Non-pigmented ciliary epithelial cell (primary cell): ENCODE measurements around the gene ABI1.

ENCODE experiments used
- DNase-seq: peaks from one replicate; pipeline ENCODE4 v3.0.0-alpha.2; 2010; ENCODE audit warnings: low read depth

Gene ABI1

GRCh38 chr10:26854524-26854923 is 6.2 kb downstream of the ABI1 start:
- no peak for DNase-seq

DNA sequence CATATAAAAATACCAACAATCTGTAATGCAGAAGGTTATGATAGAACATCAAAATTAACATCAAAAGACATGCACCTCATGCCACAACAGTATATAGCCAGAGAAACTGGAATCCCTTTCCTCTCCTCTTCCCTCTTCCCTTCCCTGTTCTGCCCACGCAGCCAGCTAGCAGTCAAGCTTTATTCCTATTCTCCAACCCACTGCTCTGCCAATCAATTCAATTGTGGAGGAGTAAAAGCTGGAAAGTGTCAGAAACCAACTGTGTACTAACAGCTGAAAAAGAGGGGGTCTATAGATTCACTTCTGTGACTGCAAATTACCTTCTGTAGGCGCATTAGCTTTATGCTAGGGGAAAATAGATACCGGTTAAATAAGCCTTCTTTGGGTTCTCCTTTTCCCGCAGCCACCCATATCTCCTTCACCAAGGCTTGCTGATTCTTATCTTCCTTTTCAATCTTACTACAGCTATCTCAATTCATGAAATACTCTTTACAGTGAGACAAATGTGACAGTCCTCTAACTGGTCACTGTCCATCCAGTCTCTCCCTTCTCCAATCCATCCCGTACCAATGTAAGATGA is 16.3 kb downstream of the ABI1 start:
- no peak for DNase-seq

DNA sequence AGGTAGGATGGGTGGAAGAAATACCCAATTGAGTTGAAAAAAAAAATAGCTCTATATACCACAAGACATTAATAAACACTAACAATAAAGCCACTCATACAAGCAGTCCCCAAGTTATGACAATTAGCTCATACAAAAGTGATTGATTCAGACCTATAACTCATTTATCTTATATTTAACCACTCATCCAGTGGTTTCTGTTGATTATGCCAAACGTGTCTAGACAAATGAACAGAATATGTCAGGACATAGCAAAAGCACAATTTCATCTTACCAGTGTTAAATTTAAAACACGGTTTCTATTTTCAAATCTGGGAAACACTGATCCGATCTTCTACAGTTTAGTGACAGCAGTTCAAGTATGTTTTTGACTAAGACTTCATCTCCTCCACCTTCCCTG is 17.0 kb downstream of the ABI1 start:
- no peak for DNase-seq

DNA sequence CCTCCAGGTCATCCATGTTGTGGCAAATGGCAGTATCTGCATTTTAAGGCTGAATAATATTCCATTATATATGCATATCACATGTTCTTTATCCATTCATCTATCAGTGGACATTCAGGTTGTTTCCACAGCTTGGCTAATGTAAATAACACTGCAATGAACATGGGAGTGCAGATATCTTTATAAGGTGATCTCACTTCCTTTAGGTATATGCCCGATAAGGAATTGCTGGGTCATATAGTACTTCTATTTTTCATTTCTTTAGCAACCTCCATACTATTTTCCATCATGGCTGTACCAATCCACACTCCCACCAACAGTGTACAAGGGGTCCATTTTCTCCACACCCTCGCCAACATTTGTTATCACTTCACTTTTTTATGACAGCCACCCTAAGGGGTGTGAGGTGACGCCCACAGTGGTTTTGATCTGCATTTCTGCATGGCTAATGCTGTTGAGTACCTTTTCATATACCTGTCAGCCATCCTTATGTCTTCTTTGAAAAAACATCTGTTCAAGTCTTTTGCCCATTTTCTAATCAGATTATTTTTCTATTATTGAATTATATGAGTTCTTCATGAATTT is 18.9 kb downstream of the ABI1 start:
- DNase-seq = no peak

DNA sequence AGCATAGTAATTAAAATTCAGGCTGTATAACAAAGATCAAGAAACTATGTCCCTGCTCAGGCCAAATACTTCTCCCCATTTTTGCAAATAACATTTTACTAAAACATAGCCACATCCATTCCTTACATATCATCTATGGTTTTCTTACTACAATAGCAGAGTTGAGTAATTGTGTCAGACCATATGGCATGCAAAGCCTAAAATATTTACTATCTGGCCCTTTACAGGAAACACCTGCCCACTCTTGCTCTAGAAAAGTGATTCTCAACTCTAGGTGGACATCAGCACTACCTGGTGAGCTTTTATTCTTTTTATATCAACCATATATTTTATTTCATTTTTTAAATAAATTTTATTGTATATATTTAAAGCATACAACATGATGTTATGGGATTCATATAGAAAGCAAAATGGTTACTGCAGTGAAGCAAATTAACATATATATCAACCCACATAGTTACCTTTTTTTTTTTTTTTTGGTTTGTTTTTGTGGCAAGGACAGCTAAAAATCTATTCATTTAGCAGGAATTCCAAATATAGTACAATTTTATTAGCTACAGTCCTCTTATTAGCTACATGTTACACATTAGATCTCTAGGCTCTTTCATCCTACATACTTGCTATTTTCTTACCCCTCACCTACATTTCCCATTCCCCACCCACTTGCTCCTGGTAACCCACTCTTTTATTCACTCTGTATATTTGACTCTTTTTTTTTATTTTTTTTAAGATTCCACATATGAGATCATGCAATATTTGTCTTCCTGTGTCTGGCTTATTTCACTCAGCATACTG is 19.6 kb downstream of the ABI1 start:
- no peak for DNase-seq

DNA sequence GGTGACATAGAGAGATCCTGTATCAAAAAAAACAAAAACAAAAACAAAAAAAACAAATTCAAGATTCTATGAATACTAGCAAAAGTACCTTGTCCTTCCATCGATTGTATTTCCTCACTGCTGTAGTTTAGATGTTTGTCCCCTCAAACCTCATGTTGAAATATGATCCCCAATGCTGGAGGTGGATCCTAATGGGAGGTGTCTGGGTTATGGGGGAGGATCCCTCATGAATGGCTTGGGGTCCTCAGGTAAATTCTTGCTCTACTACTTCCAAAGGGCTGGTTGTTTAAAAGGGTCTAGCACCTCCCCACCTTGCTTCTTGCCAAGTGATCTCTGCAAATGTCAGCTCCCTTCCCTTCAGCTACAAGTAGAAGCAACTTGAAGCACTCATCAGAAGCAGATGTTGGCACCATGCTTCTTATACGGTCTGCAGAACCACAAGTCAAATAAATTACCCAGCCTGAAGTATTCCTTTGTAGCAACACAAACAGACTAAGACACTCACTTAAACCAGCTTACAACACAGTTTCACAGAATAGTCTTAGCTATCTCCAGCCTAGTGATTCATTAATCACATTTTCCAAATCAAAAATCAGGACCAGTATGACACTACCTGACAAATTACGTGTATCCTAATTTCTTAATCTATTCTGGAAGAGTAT is 20.7 kb downstream of the ABI1 start:
- no peak for DNase-seq

GRCh38 chr10:26837139-26837538 is 23.6 kb downstream of the ABI1 start:
- DNase-seq = no peak

DNA sequence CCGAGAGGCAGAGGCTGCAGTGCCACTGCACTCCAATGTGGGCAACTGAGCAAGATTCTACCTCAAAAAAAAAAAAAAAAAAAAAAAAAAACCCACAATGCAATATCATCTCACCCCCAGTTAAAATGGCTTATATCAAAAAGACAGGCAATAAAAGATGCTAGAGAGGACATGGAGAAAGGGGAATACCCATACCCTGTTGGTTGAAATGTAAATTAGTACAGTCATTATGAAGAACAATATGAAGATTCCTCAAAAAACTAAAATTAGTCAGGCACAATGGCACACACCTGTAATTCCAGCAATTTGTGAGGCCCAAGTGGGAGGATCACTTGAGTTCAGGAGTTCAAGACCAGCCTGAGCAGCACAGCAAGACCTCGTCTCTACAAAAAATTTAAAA is 25.7 kb downstream of the ABI1 start:
- no peak for DNase-seq

DNA sequence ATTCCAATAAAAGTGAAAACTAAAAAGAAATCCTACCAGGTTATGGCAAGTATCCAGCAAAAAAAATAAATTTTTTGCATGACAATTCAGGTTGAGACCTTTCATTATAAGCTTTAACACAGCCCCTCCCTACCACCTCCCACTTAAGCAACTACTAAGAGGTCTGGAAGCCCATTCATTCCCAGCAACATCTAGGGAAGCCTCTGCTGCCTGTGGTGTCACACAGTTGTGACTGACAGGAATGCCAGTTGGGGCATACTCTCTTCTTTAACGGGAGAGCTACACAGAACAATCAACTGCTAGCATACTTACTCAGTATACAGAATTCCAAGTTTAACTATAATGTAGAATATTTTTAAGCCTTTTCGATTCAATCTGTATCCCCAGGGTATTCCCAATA is 27.8 kb downstream of the ABI1 start:
- DNase-seq = no peak

DNA sequence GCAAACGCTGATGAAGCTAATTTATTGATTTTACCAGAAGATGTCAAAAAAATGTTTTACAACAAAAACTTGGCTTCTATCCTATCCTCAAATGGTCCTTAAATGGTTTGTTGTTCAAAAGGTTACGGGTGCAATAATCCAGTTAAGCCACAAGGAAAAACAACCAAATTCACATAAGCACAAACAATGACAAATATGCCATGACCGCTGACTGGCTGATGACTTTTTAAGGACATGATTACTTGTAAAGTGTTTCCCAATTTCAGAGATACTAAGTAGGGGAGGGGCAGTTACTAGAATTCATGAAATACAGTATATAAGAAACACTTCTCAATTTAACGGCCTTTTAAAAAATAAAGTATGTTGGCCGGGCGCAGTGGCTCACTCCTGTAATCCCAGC is 28.8 kb downstream of the ABI1 start:
- DNase-seq = no peak

- no peak for DNase-seq
Measured at GRCh38 chr10:26829810-26830515, 30.8 kb downstream of the ABI1 start.

GRCh38 chr10:26824015-26824690 is 36.6 kb downstream of the ABI1 start:
- no peak for DNase-seq

DNA sequence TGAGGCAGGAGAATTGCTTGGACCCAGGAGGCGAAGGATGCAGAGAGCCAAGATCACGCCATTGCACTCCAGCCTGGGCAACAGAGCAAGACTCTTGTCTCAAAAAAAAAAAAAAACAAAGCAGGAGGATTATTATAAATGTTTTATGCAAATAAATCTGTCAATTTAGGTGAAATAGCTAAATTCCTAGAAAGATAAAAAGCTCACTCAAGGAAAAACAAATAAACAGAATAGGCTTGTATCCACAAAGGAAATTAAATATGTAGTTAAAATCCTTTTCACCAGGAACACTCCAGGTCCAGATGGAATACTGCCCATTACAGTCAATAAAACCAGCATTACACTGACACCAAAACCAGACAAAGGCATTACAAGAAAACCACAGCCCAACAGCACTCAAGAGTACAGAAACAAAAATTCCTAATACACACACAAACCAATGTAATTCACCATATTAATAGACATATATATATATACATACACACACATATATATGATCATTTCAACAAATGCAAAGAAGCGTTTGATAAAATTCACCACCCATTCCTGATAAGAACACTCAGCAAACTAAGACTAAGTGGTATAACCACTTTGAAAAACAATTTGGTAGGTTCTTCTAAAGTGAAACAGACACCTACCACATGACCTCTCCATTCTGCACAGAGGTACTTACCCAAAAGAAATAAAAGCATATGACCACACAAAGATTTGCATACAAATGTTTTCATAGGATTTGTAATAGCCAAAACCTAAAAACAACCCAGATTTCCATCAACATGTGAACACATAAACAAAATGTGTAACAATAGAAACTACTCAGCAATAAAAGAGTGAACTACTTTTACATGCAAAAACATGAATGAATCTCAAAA is 38.8 kb downstream of the ABI1 start:
- no peak for DNase-seq

DNA sequence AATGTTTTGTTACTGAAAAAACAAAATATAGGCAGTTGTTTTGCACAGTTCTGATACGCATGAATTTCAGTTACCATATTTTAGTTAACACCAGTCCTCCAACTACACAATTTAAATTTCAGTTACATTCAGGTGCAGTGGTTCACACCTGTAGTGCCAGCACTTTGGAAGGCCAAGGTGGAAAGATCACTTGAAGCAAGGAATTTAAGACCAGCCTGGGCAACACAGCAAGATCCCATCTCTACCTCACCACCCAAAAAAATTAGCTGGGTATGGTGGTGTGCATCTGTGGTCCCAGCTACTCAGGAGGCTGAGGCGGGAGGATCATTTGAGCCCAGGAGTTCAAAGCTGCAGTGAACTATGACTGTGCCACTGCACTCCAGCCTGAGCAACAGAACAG is 45.3 kb downstream of the ABI1 start:
- no peak for DNase-seq

GRCh38 chr10:26810435-26811026 is 50.2 kb downstream of the ABI1 start:
- DNase-seq = no peak

GRCh38 chr10:26809973-26810372 is 50.8 kb downstream of the ABI1 start:
- DNase-seq = no peak

- DNase-seq = no peak
Measured at GRCh38 chr10:26807532-26807931, 53.2 kb downstream of the ABI1 start.

- DNase-seq = no peak
Measured at GRCh38 chr10:26806557-26806956, 54.2 kb downstream of the ABI1 start.

DNA sequence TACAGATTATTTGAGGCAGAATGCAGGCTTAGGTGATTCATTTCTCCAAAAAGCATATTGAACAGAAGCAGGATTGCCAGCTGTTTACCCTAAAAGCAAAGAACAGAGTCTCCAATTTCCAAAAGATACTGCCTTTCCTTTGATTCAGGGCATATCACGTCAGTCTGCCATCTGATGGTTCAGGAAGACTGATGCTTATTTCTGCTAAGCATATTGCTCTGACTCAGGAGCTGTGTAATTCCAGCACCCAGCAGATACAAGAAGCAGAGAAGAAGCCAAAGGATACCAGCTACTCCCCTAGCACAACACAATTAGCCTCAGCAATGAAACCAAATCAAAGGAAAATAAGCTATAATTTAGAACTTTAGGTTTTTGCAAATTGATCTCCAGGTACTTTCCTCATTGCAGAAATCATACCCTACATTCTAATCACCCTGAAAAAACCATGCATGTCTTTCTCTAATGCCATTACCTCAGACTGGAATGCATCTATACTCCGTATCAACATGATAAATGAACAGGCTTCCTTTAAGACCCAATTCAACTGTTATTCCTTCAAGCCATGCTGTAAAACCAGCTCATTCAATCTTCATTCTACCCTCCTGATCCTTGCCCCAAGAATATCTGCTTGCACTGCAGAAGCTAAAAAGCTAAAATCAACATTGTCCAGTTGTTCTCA is 55.1 kb downstream of the ABI1 start:
- no peak for DNase-seq
